Liver (tissue), 9 donors: ENCODE data around the gene ABCA13. TPM values are rescaled to one million over a fixed set of nuclear protein-coding genes. Genes with fewer than 3 reads are reported as not detected.

Experiments used
- DNase-seq: peaks from one replicate; pipeline ENCODE4 v3.0.0-alpha.2; 2017; ENCODE audit warnings: low spot score
- H3K27ac ChIP-seq, 2 donors: one replicate each; pipeline ENCODE4 v1.7.0; 2013; ENCODE audit warnings: inconsistent platforms in 2 of 2, low read length in 2 of 2, control low read depth in 1 of 2, low read depth in 1 of 2, mild to moderate bottlenecking in 1 of 2
- H3K27me3 ChIP-seq, 4 donors: one replicate each; pipeline versions ENCODE4 v1.6.1 to v1.7.0; 2013; ENCODE audit warnings: low read length in 3 of 4, inconsistent platforms in 1 of 4, mild to moderate bottlenecking in 1 of 4, moderate library complexity in 1 of 4; ENCODE audit not compliant: control insufficient read depth in 4 of 4, insufficient read depth in 4 of 4
- H3K36me3 ChIP-seq, 4 donors: one replicate each; pipeline versions ENCODE4 v1.6.1 to v1.7.0; 2013; ENCODE audit warnings: low read length in 3 of 4, mild to moderate bottlenecking in 3 of 4, low read depth in 1 of 4, moderate library complexity in 1 of 4; ENCODE audit not compliant: control insufficient read depth in 4 of 4, insufficient read depth in 3 of 4
- H3K4me1 ChIP-seq, 4 donors: one replicate each; pipeline versions ENCODE4 v1.6.1 to v1.7.0; 2013; ENCODE audit warnings: low read length in 3 of 4, mild to moderate bottlenecking in 3 of 4, moderate library complexity in 1 of 4; ENCODE audit not compliant: control insufficient read depth in 4 of 4, insufficient read depth in 4 of 4
- H3K4me3 ChIP-seq, 3 donors: one replicate each; pipeline versions ENCODE4 v1.6.1 to v1.7.0; 2013; ENCODE audit warnings: low read length in 3 of 3, control low read depth in 1 of 3, low read depth in 1 of 3, mild to moderate bottlenecking in 1 of 3
- H3K9ac ChIP-seq, 2 donors: one replicate each; pipeline ENCODE4 v1.7.0; 2013; ENCODE audit warnings: low read length in 2 of 2, mild to moderate bottlenecking in 2 of 2, moderate library complexity in 2 of 2, control low read depth in 1 of 2, low read depth in 1 of 2
- H3K9me3 ChIP-seq, 4 donors: one replicate each; pipeline versions ENCODE4 v1.6.1 to v1.7.0; 2013; ENCODE audit warnings: low read length in 3 of 4; ENCODE audit not compliant: control insufficient read depth in 4 of 4
- ATF3 ChIP-seq: IDR thresholded peaks from 2 replicates; pipeline ENCODE4 v1.6.1; 2016; ENCODE audit warnings: antibody characterized with exemption
- CTCF ChIP-seq: fragments of 150-350 bp; IDR thresholded peaks from 2 replicates; pipeline ENCODE4 v1.5.1; 2017; ENCODE audit warnings: improper control_type of control experiment, low read depth, low read length; ENCODE audit not compliant: missing input control
- EGR1 ChIP-seq, 2 donors: IDR thresholded peaks; 2 replicates each; pipeline ENCODE4 v1.6.1; 2016 to 2018; ENCODE audit warnings: antibody characterized with exemption in 2 of 2, low read depth in 2 of 2
- FOXA1 ChIP-seq: IDR thresholded peaks from 2 replicates; pipeline ENCODE4 v1.6.1; 2016; ENCODE audit warnings: antibody characterized with exemption
- FOXA2 ChIP-seq: IDR thresholded peaks from 2 replicates; pipeline ENCODE4 v1.6.1; 2016; ENCODE audit warnings: antibody characterized with exemption
- GABPA ChIP-seq, 2 donors: IDR thresholded peaks in 1 of 2; conservative IDR thresholded peaks in 1 of 2; 2 replicates each; pipeline ENCODE4 v1.6.1; 2016; ENCODE audit warnings: antibody characterized with exemption in 2 of 2, mild to moderate bottlenecking in 1 of 2, moderate library complexity in 1 of 2
- HNF4A ChIP-seq, 2 donors: conservative IDR thresholded peaks; 2 replicates each; pipeline ENCODE4 v1.6.1; 2016; ENCODE audit warnings: antibody characterized with exemption in 2 of 2, mild to moderate bottlenecking in 2 of 2
- HNF4G ChIP-seq: IDR thresholded peaks from 2 replicates; pipeline ENCODE4 v1.6.1; 2016; ENCODE audit warnings: antibody characterized with exemption
- JUND ChIP-seq, 2 donors: IDR thresholded peaks; 2 replicates each; pipeline ENCODE4 v1.6.1; 2016; ENCODE audit warnings: antibody characterized with exemption in 2 of 2
- MAX ChIP-seq: IDR thresholded peaks from 2 replicates; pipeline ENCODE4 v1.6.1; 2016; ENCODE audit warnings: antibody characterized with exemption
- NR2F2 ChIP-seq: IDR thresholded peaks from 2 replicates; pipeline ENCODE4 v1.6.1; 2016; ENCODE audit warnings: antibody characterized with exemption
- RAD21 ChIP-seq, 2 donors: IDR thresholded peaks; 2 replicates each; pipeline ENCODE4 v1.6.1; 2016; ENCODE audit warnings: antibody characterized with exemption in 2 of 2, mild to moderate bottlenecking in 2 of 2
- RXRA ChIP-seq, 2 donors: IDR thresholded peaks; 2 replicates each; pipeline ENCODE4 v1.6.1; 2017 to 2018; ENCODE audit warnings: antibody characterized with exemption in 2 of 2, mild to moderate bottlenecking in 1 of 2
- SP1 ChIP-seq: IDR thresholded peaks from 2 replicates; pipeline ENCODE4 v1.6.1; 2018; ENCODE audit warnings: antibody characterized with exemption, mild to moderate bottlenecking
- TAF1 ChIP-seq: conservative IDR thresholded peaks from 2 replicates; pipeline ENCODE4 v1.6.1; 2016; ENCODE audit warnings: antibody characterized with exemption, mild to moderate bottlenecking
- YY1 ChIP-seq: IDR thresholded peaks from 2 replicates; pipeline ENCODE4 v1.6.1; 2016; ENCODE audit warnings: antibody characterized with exemption, mild to moderate bottlenecking
- WGBS: extraction: QIAGEN DNeasy Blood & Tissue Kit; methylation state at CpG from one replicate; pipeline ENCODE4 v1.1.7; 2013; 5-methylcytosine and 5-hydroxymethylcytosine counted together
- polyA plus RNA-seq, 2 donors: library from polyadenylated mRNA; stranded (reverse) in 1 of 2; unstranded in 1 of 2; fragments of 200-250 nt in 1 of 2; fragments of >200 nt in 1 of 2; fragmentation: Nextera tagmentation in 1 of 2; extraction: Ambion mirVana in 1 of 2; gene quantifications; one replicate each; pipeline versions ENCODE4 v1.2.1 to v1.2.3, GENCODE V29; 2013 to 2015
- total RNA-seq, 2 donors: library from RNA; depleted of rRNA; stranded (reverse); fragments of >200 nt; gene quantifications; one replicate each; pipeline ENCODE4 v1.2.3, GENCODE V29; 2014
- TF ChIP-seq, protein P1 (sequence below): IDR thresholded peaks from 2 replicates; pipeline ENCODE4 v1.6.1; 2016; ENCODE audit warnings: antibody characterized with exemption, mild to moderate bottlenecking
- TF ChIP-seq, protein P2 (sequence below): IDR thresholded peaks from 2 replicates; pipeline ENCODE4 v1.6.1; 2016; ENCODE audit warnings: antibody characterized with exemption
- donor health status: healthy.
- donor health status: healthy.
- donor health status: healthy.
- donor health status: healthy.
- donor health status: healthy.

Gene ABCA13
- total and polyA plus RNA-seq, 4 donors: 0.22 to 1.0 (median 0.66) TPM

GRCh38 chr7:48280100-48280499 lies 108.8 kb downstream of the ABCA13 start:
- Histone ChIP-seq H3K4me3 (no peak overlapping the region), H3K27me3 (peaks cover 0 to 2% (median 0%) of the 10 kb centered on the region in 4 donors), H3K4me1 (no peaks in the 10 kb centered on the region), H3K36me3 (no peaks in the 10 kb centered on the region), H3K27ac (no peak overlapping the region), H3K9ac (no peak overlapping the region), H3K9me3 (no peaks in the 10 kb centered on the region)
- no peak for TF ChIP-seq HNF4G
- TF ChIP-seq NR2F2: no peak
- TF ChIP-seq YY1: no peak
- no peak for TF ChIP-seq MAX
- TF ChIP-seq FOXA2: no peak
- no peak for TF ChIP-seq RXRA (IDR thresholded peaks at IDR 0.05)
- TF ChIP-seq RAD21 (IDR thresholded peaks at IDR 0.05): no peak
- no peak for TF ChIP-seq TAF1
- no peak for TF ChIP-seq GABPA (IDR thresholded peaks at IDR 0.05 in 1 of 2, conservative IDR thresholded peaks at IDR 0.05 in 1 of 2)
- no peak for TF ChIP-seq SP1
- TF ChIP-seq, protein P1, sequence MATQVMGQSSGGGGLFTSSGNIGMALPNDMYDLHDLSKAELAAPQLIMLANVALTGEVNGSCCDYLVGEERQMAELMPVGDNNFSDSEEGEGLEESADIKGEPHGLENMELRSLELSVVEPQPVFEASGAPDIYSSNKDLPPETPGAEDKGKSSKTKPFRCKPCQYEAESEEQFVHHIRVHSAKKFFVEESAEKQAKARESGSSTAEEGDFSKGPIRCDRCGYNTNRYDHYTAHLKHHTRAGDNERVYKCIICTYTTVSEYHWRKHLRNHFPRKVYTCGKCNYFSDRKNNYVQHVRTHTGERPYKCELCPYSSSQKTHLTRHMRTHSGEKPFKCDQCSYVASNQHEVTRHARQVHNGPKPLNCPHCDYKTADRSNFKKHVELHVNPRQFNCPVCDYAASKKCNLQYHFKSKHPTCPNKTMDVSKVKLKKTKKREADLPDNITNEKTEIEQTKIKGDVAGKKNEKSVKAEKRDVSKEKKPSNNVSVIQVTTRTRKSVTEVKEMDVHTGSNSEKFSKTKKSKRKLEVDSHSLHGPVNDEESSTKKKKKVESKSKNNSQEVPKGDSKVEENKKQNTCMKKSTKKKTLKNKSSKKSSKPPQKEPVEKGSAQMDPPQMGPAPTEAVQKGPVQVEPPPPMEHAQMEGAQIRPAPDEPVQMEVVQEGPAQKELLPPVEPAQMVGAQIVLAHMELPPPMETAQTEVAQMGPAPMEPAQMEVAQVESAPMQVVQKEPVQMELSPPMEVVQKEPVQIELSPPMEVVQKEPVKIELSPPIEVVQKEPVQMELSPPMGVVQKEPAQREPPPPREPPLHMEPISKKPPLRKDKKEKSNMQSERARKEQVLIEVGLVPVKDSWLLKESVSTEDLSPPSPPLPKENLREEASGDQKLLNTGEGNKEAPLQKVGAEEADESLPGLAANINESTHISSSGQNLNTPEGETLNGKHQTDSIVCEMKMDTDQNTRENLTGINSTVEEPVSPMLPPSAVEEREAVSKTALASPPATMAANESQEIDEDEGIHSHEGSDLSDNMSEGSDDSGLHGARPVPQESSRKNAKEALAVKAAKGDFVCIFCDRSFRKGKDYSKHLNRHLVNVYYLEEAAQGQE: no peak
- no peak for TF ChIP-seq FOXA1
- TF ChIP-seq, protein P2, sequence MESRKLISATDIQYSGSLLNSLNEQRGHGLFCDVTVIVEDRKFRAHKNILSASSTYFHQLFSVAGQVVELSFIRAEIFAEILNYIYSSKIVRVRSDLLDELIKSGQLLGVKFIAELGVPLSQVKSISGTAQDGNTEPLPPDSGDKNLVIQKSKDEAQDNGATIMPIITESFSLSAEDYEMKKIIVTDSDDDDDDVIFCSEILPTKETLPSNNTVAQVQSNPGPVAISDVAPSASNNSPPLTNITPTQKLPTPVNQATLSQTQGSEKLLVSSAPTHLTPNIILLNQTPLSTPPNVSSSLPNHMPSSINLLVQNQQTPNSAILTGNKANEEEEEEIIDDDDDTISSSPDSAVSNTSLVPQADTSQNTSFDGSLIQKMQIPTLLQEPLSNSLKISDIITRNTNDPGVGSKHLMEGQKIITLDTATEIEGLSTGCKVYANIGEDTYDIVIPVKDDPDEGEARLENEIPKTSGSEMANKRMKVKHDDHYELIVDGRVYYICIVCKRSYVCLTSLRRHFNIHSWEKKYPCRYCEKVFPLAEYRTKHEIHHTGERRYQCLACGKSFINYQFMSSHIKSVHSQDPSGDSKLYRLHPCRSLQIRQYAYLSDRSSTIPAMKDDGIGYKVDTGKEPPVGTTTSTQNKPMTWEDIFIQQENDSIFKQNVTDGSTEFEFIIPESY: no peak
- no peak for TF ChIP-seq ATF3
- no peak for TF ChIP-seq EGR1 (IDR thresholded peaks at IDR 0.05; ENCODE audit: low read depth in 2 of 2)
- TF ChIP-seq CTCF: no peak
- TF ChIP-seq HNF4A (conservative IDR thresholded peaks at IDR 0.05): no peak
- TF ChIP-seq JUND (IDR thresholded peaks at IDR 0.05): no peak
- DNase-seq: no peak
- 64% methylated on average over 2 of the region's 2 CpGs for WGBS

GRCh38 chr7:48285373-48285772 lies 114.1 kb downstream of the ABCA13 start:
- Histone ChIP-seq H3K9ac (no peak overlapping the region), H3K27ac (no peak overlapping the region), H3K36me3 (no peaks in the 10 kb centered on the region), H3K27me3 (peaks cover 0 to 5% (median 0%) of the 10 kb centered on the region in 4 donors), H3K4me3 (no peak overlapping the region), H3K4me1 (no peaks in the 10 kb centered on the region), H3K9me3 (no peaks in the 10 kb centered on the region)
- no peak for DNase-seq
- 35% methylated on average over 6 of the region's 6 CpGs for WGBS
- no peak for TF ChIP-seq CTCF
- no peak for TF ChIP-seq HNF4G
- TF ChIP-seq SP1: no peak
- no peak for TF ChIP-seq YY1
- TF ChIP-seq TAF1: no peak
- TF ChIP-seq RXRA (IDR thresholded peaks at IDR 0.05): no peak
- TF ChIP-seq EGR1 (IDR thresholded peaks at IDR 0.05; ENCODE audit: low read depth in 2 of 2): no peak
- no peak for TF ChIP-seq MAX
- no peak for TF ChIP-seq ATF3
- TF ChIP-seq, protein P2: no peak
- TF ChIP-seq JUND (IDR thresholded peaks at IDR 0.05): no peak
- TF ChIP-seq FOXA1: no peak
- no peak for TF ChIP-seq HNF4A (conservative IDR thresholded peaks at IDR 0.05)
- no peak for TF ChIP-seq RAD21 (IDR thresholded peaks at IDR 0.05)
- TF ChIP-seq FOXA2: no peak
- TF ChIP-seq GABPA (IDR thresholded peaks at IDR 0.05 in 1 of 2, conservative IDR thresholded peaks at IDR 0.05 in 1 of 2): no peak
